Memory B cell (primary cell): ENCODE results near the gene THAP7.

Source experiments
- ATAC-seq: fragments of 150-1000 bp; cut with Tn5 transposase; 2 replicates; pipeline ENCODE4 v1.10.0; 2021; ENCODE audit warnings: low read depth, mild to moderate bottlenecking, moderate library complexity
- DNase-seq, 2 donors: peaks; one replicate each; pipeline ENCODE4 v3.0.0; 2022; ENCODE audit warnings: low spot score in 2 of 2
- H3K27ac Mint-ChIP-seq: one replicate; pipeline ENCODE4 v1.8.0; 2022; ENCODE audit warnings: mild to moderate bottlenecking, moderate library complexity, mixed read lengths
- H3K27me3 Mint-ChIP-seq: one replicate; pipeline ENCODE4 v1.8.0; 2022; ENCODE audit warnings: mixed read lengths
- H3K36me3 Mint-ChIP-seq: one replicate; pipeline ENCODE4 v1.8.0; 2022; ENCODE audit warnings: mild to moderate bottlenecking, mixed read lengths
- H3K4me1 Mint-ChIP-seq: one replicate; pipeline ENCODE4 v1.8.0; 2022; ENCODE audit warnings: mixed read lengths
- H3K4me3 Mint-ChIP-seq: one replicate; pipeline ENCODE4 v1.8.0; 2022; ENCODE audit warnings: mild to moderate bottlenecking, moderate library complexity, mixed read lengths
- H3K9me3 Mint-ChIP-seq: one replicate; pipeline ENCODE4 v1.8.0; 2022; ENCODE audit warnings: mixed read lengths

Gene THAP7

GRCh38 chr22:21025763-21026755 lies 24.1 kb upstream of the THAP7 start:
- H3K4me3 Mint-ChIP-seq, result no peak overlapping the region

GRCh38 chr22:21025266-21025665 lies 23.3 kb upstream of the THAP7 start:
- Mint-ChIP-seq H3K4me3 (no peak overlapping the region), H3K9me3 (no peaks in the 10 kb centered on the region), H3K27ac (no peak overlapping the region), H3K27me3 (peaks cover 20% of the 10 kb centered on the region), H3K36me3 (no peaks in the 10 kb centered on the region), H3K4me1 (peaks cover 3% of the 10 kb centered on the region)
- no peak for DNase-seq
- no peak for ATAC-seq

More at GRCh38 chr22:21025763-21026755, 24.1 kb upstream of the THAP7 start:
- DNase-seq, result no peak
- Mint-ChIP-seq H3K27me3 (peaks cover 23% of the 10 kb centered on the region), H3K27ac (no peak overlapping the region), H3K36me3 (no peaks in the 10 kb centered on the region), H3K4me1 (peaks cover 3% of the 10 kb centered on the region), H3K9me3 (no peaks in the 10 kb centered on the region)
- no peak for ATAC-seq

GRCh38 chr22:21022955-21023614 lies 21.2 kb upstream of the THAP7 start:
- H3K4me3 Mint-ChIP-seq, result no peak overlapping the region
- no peak for ATAC-seq

GRCh38 chr22:21022507-21022906 lies 20.6 kb upstream of the THAP7 start:
- Mint-ChIP-seq H3K4me1 (peaks cover 6% of the 10 kb centered on the region), H3K36me3 (no peaks in the 10 kb centered on the region), H3K4me3 (no peak overlapping the region), H3K27ac (no peak overlapping the region), H3K9me3 (no peaks in the 10 kb centered on the region), H3K27me3 (peaks cover 14% of the 10 kb centered on the region)
- ATAC-seq, result no peak
- no peak for DNase-seq

More at GRCh38 chr22:21022955-21023614, 21.2 kb upstream of the THAP7 start:
- Mint-ChIP-seq H3K9me3 (no peaks in the 10 kb centered on the region), H3K4me1 (peaks cover 6% of the 10 kb centered on the region), H3K27me3 (peaks cover 14% of the 10 kb centered on the region), H3K36me3 (no peaks in the 10 kb centered on the region), H3K27ac (no peak overlapping the region)
- DNase-seq, result no peak

- Mint-ChIP-seq H3K9me3 (no peaks in the 10 kb centered on the region), H3K4me3 (no peak overlapping the region), H3K4me1 (peaks cover 6% of the 10 kb centered on the region), H3K27ac (no peak overlapping the region), H3K36me3 (no peaks in the 10 kb centered on the region), H3K27me3 (peaks cover 9% of the 10 kb centered on the region)
- DNase-seq, result no peak
- ATAC-seq, result peak; percentile 68
These were observed 19.0 kb upstream of the THAP7 start for GRCh38 chr22:21020802-21021429.

- no peak for ATAC-seq
- Mint-ChIP-seq H3K27me3 (peaks cover 9% of the 10 kb centered on the region), H3K4me3 (no peak overlapping the region), H3K27ac (peak overlapping the region; percentile 72), H3K4me1 (peaks cover 16% of the 10 kb centered on the region), H3K36me3 (no peaks in the 10 kb centered on the region), H3K9me3 (no peaks in the 10 kb centered on the region)
- no peak for DNase-seq
These were observed 16.4 kb upstream of the THAP7 start for GRCh38 chr22:21018314-21018713.

GRCh38 chr22:21016644-21017420 lies 14.9 kb upstream of the THAP7 start:
- Mint-ChIP-seq H3K9me3 (no peaks in the 10 kb centered on the region), H3K27me3 (peaks cover 9% of the 10 kb centered on the region), H3K36me3 (no peaks in the 10 kb centered on the region), H3K4me3 (peak overlapping the region; percentile 9), H3K27ac (peak overlapping the region; percentile 86), H3K4me1 (peaks cover 16% of the 10 kb centered on the region)
- DNase-seq (no peak), ATAC-seq (no peak)

GRCh38 chr22:21015466-21016006 lies 13.6 kb upstream of the THAP7 start:
- no peak overlapping the region for H3K4me3 Mint-ChIP-seq
- ATAC-seq (no peak), DNase-seq (no peak)
- no peaks in the 10 kb centered on the region for H3K36me3 Mint-ChIP-seq
- peaks cover 3% of the 10 kb centered on the region for H3K27me3 Mint-ChIP-seq
- no peaks in the 10 kb centered on the region for H3K9me3 Mint-ChIP-seq
- peaks cover 16% of the 10 kb centered on the region for H3K4me1 Mint-ChIP-seq
- H3K27ac Mint-ChIP-seq, result peak overlapping the region; percentile 95

GRCh38 chr22:21014726-21015465 lies 13.0 kb upstream of the THAP7 start, which contains the start of gene P2RX6:
P2RX6 (plus strand) TSS chr22:21015165; CDS start chr22:21015175, 10 bp downstream.
- Mint-ChIP-seq H3K4me3 (peak within 1 kb of the TSS; percentile 88), H3K4me1 (peaks cover 16% of the 10 kb centered on the region), H3K36me3 (no peaks in the 10 kb centered on the region), H3K9me3 (no peaks in the 10 kb centered on the region), H3K27me3 (no peaks in the 10 kb centered on the region), H3K27ac (peak within 1 kb of the TSS; percentile 95)
- no peak for ATAC-seq
- no peak for DNase-seq

- Mint-ChIP-seq H3K27me3 (no peaks in the 10 kb centered on the region), H3K27ac (peak overlapping the region; percentile 95), H3K36me3 (no peaks in the 10 kb centered on the region), H3K4me1 (peaks cover 16% of the 10 kb centered on the region), H3K9me3 (no peaks in the 10 kb centered on the region), H3K4me3 (peak overlapping the region; percentile 88)
- ATAC-seq (peak; percentile 93), DNase-seq (peak; percentile 78 to 84)
These were observed 12.3 kb upstream of the THAP7 start for GRCh38 chr22:21014202-21014725.

GRCh38 chr22:21013657-21014201 lies 11.8 kb upstream of the THAP7 start:
- no peaks in the 10 kb centered on the region for H3K27me3 Mint-ChIP-seq
- H3K4me3 Mint-ChIP-seq, result peak overlapping the region; percentile 88
- peak overlapping the region; percentile 95 for H3K27ac Mint-ChIP-seq
- no peaks in the 10 kb centered on the region for H3K9me3 Mint-ChIP-seq
- H3K4me1 Mint-ChIP-seq, result peaks cover 14% of the 10 kb centered on the region
- no peak for DNase-seq
- no peak for ATAC-seq
- H3K36me3 Mint-ChIP-seq, result no peaks in the 10 kb centered on the region
